Endothelial cell (in vitro differentiated cells): ENCODE results near the gene OSBPL8. TPM values are rescaled to one million over a fixed set of nuclear protein-coding genes. Genes with fewer than 3 reads are reported as not detected.

Source experiments
- DNase-seq: peaks from one replicate; pipeline ENCODE4 v3.0.0; 2021; ENCODE audit warnings: low spot score
- H3K27ac Mint-ChIP-seq: one replicate; pipeline ENCODE4 v1.8.0; 2021; ENCODE audit warnings: mixed read lengths, inconsistent platforms; ENCODE audit not compliant: unreplicated experiment
- H3K27me3 Mint-ChIP-seq: one replicate; pipeline ENCODE4 v1.8.0; 2021; ENCODE audit warnings: mild to moderate bottlenecking, moderate library complexity, mixed read lengths, inconsistent platforms; ENCODE audit not compliant: unreplicated experiment
- H3K36me3 Mint-ChIP-seq: one replicate; pipeline ENCODE4 v1.8.0; 2021; ENCODE audit warnings: mild to moderate bottlenecking, low read depth, mixed read lengths, inconsistent platforms; ENCODE audit not compliant: unreplicated experiment
- H3K4me1 Mint-ChIP-seq: one replicate; pipeline ENCODE4 v1.8.0; 2021; ENCODE audit warnings: mild to moderate bottlenecking, mixed read lengths, inconsistent platforms; ENCODE audit not compliant: unreplicated experiment
- H3K4me3 Mint-ChIP-seq: one replicate; pipeline ENCODE4 v1.8.0; 2021; ENCODE audit warnings: mild to moderate bottlenecking, mixed read lengths, inconsistent platforms; ENCODE audit not compliant: unreplicated experiment
- H3K9me3 Mint-ChIP-seq: one replicate; pipeline ENCODE4 v1.8.0; 2021; ENCODE audit warnings: mixed read lengths, inconsistent platforms; ENCODE audit not compliant: unreplicated experiment
- CTCF ChIP-seq: fragments of 200-600 bp; sonication (generic); IDR thresholded peaks from one replicate; pipeline ENCODE4 v1.5.0; 2021; ENCODE audit warnings: antibody characterized with exemption; ENCODE audit not compliant: unreplicated experiment
- total RNA-seq: library from RNA; stranded (reverse); fragmentation: NEBNext Ultra II Directional; extraction: Animal tissue kit (Norgen Biotek cat#: 25700); gene quantifications from one replicate; pipeline ENCODE4 v1.2.1, GENCODE V29; 2021; ENCODE audit not compliant: unreplicated experiment

The OSBPL8 gene
- total RNA-seq, 1 donor from 2014 or later: 82.3 TPM

GRCh38 chr12:76398106-76398505, 161.5 kb downstream of the OSBPL8 start:
- H3K4me3 Mint-ChIP-seq: no peak overlapping the region
- DNase-seq: no peak
- H3K4me1 Mint-ChIP-seq: no peaks in the 10 kb centered on the region
- TF ChIP-seq CTCF: no peak
- H3K27ac Mint-ChIP-seq: no peak overlapping the region
- H3K36me3 Mint-ChIP-seq: peaks cover 3% of the 10 kb centered on the region
- H3K9me3 Mint-ChIP-seq: no peaks in the 10 kb centered on the region
- no peaks in the 10 kb centered on the region for H3K27me3 Mint-ChIP-seq

- peaks cover 3% of the 10 kb centered on the region for H3K36me3 Mint-ChIP-seq
- H3K27me3 Mint-ChIP-seq: peaks cover 2% of the 10 kb centered on the region
- no peaks in the 10 kb centered on the region for H3K4me1 Mint-ChIP-seq
- no peak overlapping the region for H3K27ac Mint-ChIP-seq
- DNase-seq: no peak
- no peaks in the 10 kb centered on the region for H3K9me3 Mint-ChIP-seq
- TF ChIP-seq CTCF: no peak
- H3K4me3 Mint-ChIP-seq: no peak overlapping the region
These were observed 168.1 kb downstream of the OSBPL8 start for GRCh38 chr12:76391461-76391860.

GRCh38 chr12:76387614-76388013, 172.0 kb downstream of the OSBPL8 start:
- no peak overlapping the region for H3K4me3 Mint-ChIP-seq
- H3K27me3 Mint-ChIP-seq: peaks cover 3% of the 10 kb centered on the region
- no peaks in the 10 kb centered on the region for H3K9me3 Mint-ChIP-seq
- TF ChIP-seq CTCF: no peak
- H3K27ac Mint-ChIP-seq: no peak overlapping the region
- no peaks in the 10 kb centered on the region for H3K4me1 Mint-ChIP-seq
- H3K36me3 Mint-ChIP-seq: peaks cover 9% of the 10 kb centered on the region
- DNase-seq: no peak

GRCh38 chr12:76384560-76384959, 175.0 kb downstream of the OSBPL8 start:
- Mint-ChIP-seq H3K27ac (no peak overlapping the region), H3K4me1 (no peaks in the 10 kb centered on the region), H3K9me3 (no peaks in the 10 kb centered on the region), H3K27me3 (peaks cover 1% of the 10 kb centered on the region), H3K4me3 (no peak overlapping the region), H3K36me3 (peaks cover 5% of the 10 kb centered on the region)
- DNase-seq: no peak
- no peak for TF ChIP-seq CTCF

- Mint-ChIP-seq H3K27ac (no peak overlapping the region), H3K36me3 (peaks cover 5% of the 10 kb centered on the region), H3K4me1 (no peaks in the 10 kb centered on the region), H3K9me3 (no peaks in the 10 kb centered on the region), H3K27me3 (peaks cover 1% of the 10 kb centered on the region), H3K4me3 (no peak overlapping the region)
- no peak for TF ChIP-seq CTCF
- DNase-seq: no peak
These were observed 175.6 kb downstream of the OSBPL8 start for GRCh38 chr12:76383988-76384387.
